ENCODE data around the gene MPHOSPH8. TPM values are rescaled to one million over a fixed set of nuclear protein-coding genes. Genes with fewer than 3 reads are reported as not detected.
"Not testable (repeated sequence)": the region's sequence is repeated elsewhere in the genome, so short reads cannot be mapped to it uniquely, and the experiment has no call there.

Gene MPHOSPH8
- total RNA-seq, 1 donor from 2014 or later = 26.7 TPM

DNA sequence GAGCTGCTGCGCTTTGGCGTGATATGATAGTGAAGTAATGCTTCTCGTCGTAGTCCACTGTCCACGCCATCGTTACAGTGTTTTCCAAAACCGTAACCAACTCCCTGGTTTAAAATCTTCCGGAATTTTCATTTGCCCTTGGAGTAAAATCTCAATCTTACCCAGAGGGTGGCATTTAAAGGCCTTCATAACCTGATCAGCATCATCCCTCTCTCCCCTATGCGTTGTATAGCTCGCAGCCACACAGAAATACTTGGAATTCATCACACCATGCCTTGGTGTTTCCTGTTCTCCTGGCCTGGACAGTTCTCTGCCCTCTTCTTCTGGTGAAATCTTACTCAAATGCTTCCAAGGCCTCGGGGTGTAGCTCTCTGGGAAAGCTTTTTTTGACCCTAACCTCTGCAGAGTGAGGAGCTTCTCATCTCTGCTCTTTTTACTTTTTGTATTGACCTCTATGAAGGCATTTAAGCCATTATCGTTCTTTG lies 839 bp downstream of the MPHOSPH8 start:
- DNase-seq (ENCODE audit: low read depth) = peak; percentile 46

DNA sequence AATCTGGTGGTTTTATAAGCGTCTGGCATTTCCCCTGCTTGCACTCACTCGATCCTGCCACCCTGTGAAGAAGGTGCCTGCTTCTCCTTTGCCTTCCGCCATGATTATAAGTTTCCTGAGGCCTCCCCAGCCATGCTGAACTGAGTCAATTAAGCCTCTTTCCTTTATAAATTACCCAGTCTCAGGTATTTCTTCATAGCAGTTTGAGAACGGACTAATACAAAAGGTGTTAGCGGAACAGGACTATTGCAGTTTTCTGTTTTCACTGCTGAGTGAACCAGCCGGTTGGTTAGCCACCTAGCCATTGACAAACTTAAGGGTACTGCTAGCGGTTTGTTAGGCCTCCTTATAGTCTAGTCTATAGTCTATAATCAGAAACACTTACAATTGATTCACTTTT lies 2.5 kb downstream of the MPHOSPH8 start:
- not testable (repeated sequence) for DNase-seq (ENCODE audit: low read depth)

DNA sequence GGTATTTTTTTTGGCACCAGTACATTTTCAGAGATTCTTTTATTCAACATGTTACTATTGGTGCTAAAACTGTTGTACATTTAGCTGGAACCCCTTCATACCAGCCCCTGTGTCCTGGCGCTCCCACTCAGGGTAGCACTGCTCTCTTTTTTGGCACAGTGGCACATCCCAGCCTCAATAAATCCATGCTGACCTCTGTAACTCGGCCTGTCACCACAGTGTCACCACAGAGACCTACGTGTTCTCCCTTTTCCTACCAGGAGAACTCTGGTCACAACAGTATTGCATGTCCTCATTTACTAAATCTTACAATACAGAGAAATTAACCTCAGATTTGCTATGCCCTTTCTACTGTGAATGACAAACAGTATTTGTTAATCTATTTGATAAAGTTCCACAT lies 10.2 kb downstream of the MPHOSPH8 start:
- no peak for DNase-seq (ENCODE audit: low read depth)

DNA sequence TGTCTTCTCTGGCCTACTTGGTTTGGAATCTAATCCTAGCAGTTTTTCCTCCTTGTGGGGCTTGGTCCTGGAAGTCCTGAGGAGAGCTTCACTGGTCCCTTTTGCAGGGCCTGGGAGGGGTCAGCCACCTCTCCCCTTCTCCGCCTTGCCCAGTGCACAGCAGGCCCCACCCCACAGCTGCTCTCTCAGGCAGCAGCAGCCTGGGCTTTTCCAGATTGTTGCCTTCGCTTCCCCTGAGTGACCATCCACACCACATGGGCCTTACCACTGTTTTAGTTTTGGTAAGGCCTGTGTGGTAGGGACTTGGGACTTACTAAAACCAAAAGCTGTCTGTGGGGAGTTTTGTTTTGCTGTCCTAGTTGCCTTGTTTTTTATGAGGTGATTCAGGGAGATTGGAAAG lies 11.5 kb downstream of the MPHOSPH8 start:
- DNase-seq (ENCODE audit: low read depth) = no peak

DNA sequence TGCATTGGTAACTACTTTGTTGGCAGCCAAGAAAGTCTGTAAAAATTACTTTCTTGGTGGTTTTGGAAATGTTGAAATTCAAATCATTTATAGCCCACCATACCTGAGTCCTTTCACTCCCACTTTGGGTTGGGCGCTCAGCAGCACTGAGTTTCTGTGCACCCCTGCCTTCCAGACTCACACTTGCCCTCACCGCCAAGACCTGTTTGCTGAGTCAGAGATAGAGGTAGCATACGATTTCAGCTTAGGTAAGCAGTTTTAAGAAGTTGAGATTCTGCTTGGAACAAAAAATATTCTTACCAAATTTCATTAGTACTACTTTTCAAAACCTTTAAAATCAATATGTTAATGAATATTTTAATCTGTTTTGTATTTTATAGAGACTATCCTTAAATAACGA lies 12.6 kb downstream of the MPHOSPH8 start:
- DNase-seq (ENCODE audit: low read depth) = no peak

DNA sequence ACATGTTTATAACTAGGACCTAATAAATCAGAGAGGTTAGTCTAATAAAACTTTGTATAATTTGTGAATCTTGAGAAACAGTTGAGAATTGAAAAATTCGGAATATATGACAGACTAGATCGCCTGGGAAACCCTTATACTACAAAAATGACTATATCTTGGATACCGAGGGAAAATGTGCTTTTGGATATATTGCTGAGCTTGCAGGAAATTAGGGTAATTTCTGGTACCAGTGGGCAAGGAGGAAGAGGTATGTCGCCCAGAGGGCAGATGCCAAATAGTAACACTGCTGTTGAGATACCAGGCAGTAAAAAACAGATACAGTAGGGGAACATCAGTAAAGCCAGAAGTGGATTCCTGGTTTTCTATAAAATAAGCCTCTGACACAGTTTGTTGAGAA lies 17.3 kb downstream of the MPHOSPH8 start:
- DNase-seq (ENCODE audit: low read depth) = no peak

DNA sequence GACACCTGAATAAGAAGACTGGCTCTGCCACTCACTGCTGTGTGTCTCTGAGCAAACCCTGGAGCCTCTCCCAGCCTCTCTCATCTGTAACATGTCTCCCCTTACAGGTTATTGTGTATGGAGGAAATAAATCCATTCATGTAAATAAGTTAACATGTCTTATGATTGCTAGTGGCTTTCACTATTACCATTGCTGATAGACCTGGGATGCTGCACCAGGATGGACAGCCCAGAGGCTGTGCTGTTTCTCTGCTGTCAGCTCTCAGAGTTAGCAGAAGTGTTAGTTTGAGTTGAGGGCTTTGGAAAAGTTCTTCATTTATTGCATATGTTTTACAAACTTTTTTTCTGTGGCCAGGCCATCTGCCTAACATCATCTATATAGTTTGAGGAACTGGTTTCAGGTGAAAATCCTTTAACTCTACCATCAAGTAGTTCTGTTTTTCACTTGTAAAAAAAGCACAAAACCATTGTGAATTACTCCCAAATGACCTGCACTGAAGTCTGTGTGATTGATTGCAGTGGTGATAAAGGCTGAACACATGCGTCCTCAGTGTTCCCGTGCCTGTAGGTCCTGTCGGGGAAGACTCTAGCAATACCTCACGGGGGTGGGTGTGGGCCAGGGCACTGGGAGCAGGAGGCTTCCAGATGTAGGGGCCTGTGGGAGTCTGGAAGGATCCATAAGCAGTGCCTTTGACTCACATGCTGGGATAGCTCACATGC lies 24.6 kb downstream of the MPHOSPH8 start:
- no peak for DNase-seq (ENCODE audit: low read depth)

DNA sequence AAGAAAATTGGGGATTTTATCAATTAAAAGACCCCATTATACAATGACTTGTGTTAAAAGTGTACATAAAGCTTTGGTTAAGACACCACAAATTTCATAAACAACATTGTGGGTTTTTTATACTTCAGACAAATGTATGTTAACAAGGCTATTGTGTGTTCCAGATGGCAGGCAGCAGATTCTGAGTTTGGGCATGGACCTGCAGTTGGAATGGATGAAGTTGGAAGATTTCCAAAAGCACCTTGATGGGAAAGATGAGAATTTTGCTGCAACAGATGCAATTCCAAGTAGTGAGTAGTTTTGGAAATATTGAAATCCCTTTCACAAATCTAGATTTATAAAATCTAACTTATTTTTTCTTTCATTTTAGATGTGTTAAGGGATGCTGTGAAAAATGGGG lies 25.4 kb downstream of the MPHOSPH8 start:
- no peak for DNase-seq (ENCODE audit: low read depth)

DNA sequence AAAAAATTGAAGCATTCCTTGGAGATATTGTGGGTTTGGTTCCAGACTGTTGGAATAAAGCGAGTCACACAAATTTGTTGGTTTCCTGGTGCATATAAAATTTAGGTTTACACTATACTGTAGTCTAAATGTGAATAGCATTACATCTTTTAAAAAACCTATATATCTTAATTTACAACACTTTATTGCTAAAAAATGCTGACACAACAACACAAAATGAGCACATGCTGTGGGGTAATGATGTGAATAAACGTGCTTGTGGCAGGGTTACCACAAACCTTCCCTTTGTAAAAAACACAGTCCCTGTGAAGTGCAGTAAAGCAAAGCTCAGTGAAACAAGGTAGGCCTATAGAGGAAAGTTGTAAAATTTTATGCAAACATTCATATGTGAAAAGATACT lies 27.7 kb downstream of the MPHOSPH8 start:
- DNase-seq (ENCODE audit: low read depth) = no peak

DNA sequence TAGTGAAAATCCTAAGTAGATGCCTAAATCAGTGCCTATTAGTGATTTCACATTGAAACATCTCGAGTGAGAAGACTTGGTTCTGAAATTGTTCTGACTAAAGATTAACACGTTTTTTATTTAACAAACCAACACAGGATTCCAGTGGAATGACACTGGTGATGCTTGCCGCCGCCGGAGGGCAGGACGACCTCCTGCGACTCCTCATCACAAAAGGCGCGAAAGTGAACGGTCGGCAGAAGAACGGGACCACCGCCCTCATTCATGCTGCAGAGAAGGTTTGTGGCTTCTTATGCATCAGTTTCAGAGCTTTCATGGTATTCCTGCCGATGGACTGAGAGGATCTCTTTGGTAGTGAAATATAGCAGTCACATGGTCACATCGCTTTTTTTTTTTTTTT lies 28.1 kb downstream of the MPHOSPH8 start:
- no peak for DNase-seq (ENCODE audit: low read depth)

DNA sequence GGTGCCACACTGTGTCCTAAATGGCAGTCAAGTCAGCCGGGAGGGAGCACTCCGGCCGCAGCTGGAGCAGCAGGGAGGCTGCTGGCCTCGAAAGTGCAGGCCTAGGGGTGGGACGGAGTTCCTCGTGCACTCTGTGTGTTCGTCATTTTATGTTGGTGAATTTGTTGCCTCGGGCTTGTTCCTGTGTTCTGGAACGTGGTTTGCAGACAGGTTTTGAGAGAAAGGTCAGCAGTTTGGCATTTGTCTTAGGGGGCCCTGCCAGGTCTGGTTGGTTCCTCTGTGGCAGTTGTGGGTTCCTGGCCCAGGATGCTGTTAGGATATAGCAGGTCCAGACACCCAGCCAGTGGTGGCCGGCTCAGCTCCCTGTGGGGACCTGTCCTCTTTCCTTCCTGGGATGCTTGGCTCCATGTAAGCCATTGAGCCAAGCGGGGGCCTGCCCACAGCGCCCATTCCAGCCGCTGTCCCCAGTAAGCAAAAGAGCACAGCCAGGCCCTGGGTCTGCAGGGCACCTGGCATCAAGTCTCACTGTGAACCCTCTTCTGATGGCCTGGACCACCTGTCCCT lies 30.0 kb downstream of the MPHOSPH8 start:
- no peak for DNase-seq (ENCODE audit: low read depth)

DNA sequence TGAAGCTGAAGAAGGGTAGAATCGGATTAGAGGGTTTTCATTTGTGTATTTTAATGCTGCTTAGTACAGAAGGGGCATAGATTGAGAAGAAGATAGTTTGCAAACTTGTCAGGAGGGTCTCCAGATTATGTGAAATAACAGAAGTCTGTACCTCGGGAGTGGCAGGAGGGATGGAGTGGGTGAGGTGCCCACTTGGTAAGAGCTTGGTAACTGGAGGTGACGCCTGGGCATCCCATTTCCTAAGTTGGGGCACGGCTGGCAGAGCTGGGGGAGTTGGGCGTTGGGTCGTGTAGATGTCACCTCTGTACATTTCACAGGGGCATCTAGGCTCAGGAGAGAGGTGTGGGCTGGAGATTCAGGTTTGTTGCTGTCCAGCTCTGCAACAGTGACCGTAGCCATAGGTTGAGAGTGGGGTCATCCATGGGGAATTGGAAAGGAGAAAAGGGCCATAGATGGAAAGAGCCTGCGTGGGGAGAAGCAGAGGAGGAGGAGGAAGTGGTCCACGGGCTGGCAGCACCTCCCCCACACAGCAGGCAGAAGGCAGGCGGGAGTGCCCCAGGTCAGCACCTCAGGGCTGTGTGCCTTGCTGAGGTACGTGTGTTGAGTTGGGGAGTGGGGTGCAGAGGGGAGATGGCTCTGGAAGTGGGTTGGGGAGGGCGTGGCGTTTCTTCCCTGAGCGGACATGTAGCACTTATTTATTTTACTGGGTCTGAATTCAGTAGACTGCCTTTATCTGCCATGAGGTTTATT lies 31.2 kb downstream of the MPHOSPH8 start:
- no peak for DNase-seq (ENCODE audit: low read depth)

DNA sequence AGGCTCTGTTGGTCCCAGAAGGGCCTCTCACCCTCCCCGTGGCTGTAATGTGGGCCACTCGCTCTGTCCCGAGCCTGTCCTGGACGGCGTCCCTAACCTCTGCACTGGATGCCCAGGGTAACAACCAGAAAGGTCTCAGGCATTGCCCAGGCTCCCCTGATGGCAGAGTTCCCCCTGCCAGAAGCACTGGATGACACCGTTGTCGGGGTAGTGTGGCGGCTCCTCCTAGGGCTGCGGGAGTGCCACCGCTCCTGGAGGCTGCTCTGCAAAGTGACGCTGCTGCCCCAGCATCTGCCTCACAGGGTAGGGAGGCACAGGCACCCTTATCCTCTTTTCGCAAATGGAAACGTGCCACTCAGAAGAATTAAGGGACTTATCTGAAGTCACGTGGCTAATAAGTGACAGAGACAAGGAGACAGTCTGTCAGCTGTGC lies 32.0 kb downstream of the MPHOSPH8 start:
- no peak for DNase-seq (ENCODE audit: low read depth)

DNA sequence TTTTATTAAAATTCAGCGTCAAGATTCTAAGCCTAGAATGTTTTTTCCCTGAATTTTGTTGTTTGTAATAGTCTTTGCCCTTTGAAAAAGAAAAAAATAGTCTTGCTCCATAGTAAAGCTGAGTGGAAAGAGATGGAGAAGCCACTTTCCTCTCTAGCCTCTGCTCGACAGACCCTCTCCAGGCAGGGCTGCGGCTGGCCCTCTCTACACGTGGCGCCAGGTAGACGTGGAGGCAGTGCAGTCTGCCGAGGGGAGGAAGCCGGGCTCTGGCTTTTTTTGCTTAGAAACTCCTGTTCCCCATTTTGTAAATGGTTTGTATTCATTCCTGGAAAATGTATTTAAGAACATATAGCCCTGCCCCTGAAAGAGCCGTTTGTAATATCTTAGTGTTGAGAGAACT lies 35.3 kb downstream of the MPHOSPH8 start:
- DNase-seq (ENCODE audit: low read depth) = no peak

DNA sequence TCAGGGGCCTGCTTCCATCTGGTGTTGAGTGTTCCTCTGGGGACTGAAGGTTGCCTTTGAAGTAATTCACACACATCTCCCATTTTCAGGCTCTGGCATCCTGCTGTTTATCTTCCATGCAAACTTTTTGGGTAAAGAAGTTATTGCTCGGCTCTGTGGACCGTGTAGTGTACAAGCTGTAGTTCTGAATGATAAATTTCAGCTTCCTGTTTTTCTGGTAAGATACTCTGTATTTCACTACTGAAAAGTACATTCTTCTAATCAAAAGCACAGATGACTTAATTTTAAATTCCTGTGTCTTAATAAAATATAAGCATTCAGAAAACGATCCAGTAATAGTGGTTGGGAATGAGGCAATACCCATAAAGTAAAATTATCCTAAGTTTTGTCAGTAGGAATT lies 36.7 kb downstream of the MPHOSPH8 start:
- no peak for DNase-seq (ENCODE audit: low read depth)

DNA sequence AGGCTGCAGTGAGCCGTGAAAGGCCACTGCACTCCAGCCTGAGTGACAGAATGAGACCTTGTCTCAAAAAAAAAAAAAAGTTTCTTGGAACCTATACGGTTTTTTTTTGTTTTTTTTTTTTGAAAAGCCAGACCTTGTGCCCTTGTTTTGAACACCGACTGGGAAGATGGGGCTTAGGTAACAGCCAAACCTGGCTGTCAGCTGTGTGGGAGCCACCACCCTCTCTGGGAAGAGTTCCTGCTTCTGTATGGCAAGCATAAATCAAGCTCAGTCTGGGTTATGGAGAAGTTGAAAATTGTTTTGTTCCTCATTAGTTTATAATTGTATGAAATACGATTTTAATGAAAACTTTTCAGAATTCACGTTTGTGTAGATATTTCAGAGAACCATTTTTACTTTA lies 39.5 kb downstream of the MPHOSPH8 start:
- no peak for DNase-seq (ENCODE audit: low read depth)

DNA sequence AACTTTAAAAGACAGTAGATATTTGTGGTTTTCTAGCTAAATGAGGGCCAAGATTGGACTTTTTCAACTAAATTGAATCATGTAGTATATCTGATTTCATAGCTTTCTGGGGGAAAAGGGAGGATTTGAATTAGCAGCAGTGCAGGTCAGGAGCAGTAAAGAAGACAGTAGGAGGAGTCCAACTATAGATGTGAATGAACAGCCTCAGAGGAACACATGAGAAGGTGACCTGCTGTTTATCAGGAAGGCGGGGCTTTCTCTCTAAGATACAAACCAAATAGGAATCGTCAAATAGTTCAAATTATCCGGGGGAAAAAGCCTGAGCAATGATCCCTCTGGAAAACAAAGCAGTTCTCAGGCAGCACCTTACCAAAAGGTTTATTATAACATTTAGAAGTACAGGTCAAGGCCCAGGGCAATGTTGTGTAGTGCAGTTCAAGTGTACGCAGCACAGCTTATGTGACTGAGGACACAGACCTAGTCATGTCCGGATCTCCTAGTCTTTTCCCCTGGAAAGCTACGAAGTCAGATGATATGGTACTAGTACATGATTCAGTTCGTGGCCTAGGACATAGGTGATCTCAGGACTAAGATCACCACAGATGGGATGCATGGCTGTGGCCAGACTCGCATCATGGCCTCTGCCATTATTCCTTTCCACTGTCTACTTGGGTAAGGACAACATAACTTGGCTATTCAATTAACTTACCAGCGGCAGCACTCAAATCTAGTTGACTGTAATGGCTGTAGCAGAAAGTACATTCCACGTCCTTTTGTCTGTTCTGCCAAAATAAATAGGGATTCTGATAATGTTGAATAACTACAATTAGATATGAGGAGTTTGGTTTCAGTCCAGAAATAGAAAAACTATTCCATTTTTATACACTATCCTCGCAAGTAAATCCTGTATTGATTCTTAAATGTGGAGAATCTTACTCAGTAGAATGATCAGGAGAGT lies 40.3 kb downstream of the MPHOSPH8 start:
- DNase-seq (ENCODE audit: low read depth) = no peak

DNA sequence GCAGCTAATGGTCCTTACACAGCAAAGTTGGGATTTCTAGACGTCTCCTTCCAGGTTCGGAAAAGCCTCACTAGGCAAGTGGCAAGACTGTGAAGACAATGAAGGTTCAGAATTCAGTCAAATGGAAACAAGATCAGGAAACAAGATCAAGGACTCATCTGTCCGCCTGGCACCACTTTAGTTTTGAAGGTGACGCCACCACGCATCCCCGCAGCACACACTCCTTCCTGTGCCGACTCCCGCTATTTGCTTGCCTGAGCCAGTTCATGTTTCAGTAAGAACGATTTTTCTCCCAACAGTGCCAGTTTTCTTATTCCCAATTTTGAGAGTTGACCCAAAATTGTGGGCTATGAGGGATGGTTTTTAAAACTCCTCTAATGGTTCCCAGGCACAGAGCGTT lies 41.4 kb downstream of the MPHOSPH8 start:
- DNase-seq (ENCODE audit: low read depth) = no peak

DNA sequence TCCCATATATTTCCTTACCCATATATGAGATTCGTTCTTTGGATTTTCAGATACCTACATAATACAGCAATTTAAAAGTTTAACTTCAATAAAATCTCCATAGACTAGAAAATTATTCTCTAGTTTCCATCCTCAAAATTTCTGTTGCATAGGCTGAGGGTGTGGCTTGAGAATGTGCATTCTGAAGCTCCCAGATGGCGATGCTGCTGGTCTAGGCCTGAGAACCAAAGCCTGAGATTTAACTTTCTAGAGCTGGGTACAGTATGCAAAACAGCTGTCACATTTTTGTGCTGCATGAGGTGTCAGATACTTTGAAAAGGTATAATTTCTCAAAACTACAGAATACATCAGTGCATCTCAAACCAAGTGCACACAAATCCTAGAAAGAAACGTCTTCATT lies 42.7 kb downstream of the MPHOSPH8 start:
- DNase-seq (ENCODE audit: low read depth) = no peak

DNA sequence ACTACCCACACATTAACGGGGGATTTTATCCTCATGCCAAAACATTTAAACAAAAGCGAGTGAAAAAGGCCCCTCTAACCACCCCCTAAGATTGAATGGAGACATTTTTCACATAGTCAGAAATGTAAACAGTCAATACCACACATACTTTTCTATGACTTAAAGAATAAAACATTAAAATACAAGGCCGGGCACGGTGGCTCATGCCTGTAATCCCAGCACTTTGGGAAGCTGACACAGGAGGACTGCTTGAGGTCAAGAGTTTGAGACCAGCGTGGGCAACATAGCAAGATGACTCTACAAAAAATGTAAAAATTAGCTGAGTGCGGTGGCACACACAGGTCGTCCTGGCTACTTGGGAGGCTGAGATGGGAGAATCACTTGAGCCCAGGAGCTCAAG lies 47.3 kb downstream of the MPHOSPH8 start:
- no peak for DNase-seq (ENCODE audit: low read depth)

DNA sequence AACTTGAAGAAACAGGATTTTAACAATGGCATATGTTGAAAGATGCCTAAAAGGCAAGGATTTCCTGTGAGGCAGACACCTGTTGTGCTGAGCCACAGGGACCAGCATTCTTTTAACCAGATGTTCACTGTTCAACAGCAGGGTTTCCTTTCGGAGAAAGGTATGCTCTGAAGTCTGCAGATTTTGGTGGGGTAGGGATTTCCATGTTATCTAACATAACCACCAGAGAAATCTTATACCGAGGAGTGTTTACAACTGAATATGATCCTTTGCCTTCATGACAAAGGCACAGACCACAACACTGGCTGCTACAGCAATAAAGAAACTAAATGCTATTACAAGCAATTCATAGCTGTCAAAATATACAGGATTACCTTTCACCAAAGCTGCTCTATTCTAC lies 48.1 kb downstream of the MPHOSPH8 start:
- no peak for DNase-seq (ENCODE audit: low read depth)

DNA sequence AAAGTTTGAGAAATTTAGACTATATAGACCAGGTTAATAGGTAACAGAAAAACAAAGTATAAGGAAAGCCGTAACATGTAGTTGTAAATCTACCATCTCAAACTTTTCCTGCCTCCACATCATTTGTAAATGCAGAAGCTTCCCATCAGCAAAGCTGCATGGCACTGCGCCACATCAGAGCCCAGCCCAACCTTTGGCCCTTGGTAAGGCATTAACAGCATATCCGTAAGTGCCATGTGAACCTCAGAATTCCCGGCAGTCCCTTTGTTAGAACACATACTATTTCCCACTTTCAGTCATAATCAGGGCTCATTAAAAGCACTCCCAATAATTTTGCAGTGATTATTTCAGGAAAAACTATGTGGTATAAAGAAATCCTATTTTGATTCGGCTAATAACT lies 51.6 kb downstream of the MPHOSPH8 start:
- DNase-seq (ENCODE audit: low read depth) = peak; percentile 70
